Right forelimb (tissue), 1 donor: Measurements from ENCODE around the gene TIPRL.
"Not testable (repeated sequence)": the region's sequence is repeated elsewhere in the genome, so short reads cannot be mapped to it uniquely, and the experiment has no call there.

Experiments
- DNase-seq: peaks from one replicate; pipeline ENCODE4 v3.0.0-alpha.2; 2018

Gene TIPRL

DNA sequence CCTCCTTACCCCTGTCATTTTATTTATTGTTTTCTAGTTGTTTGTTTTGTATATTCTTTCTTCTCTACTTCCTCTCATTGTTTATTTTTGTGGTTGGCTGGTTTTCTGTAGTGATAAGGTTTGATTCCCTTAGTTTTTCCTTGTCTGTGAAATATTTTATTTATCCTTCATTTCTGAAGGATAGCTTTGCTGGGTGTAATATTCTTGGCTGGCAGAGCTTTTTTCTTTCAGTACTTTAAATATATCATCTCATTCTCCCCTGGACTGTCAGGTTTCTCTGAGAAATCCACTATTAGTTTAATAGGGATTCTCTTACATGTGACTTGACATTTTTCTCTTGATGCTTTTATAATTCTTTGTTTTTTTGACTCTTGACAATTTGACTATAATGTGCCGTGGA lies 18.8 kb upstream of the TIPRL start:
- DNase-seq: no peak

DNA sequence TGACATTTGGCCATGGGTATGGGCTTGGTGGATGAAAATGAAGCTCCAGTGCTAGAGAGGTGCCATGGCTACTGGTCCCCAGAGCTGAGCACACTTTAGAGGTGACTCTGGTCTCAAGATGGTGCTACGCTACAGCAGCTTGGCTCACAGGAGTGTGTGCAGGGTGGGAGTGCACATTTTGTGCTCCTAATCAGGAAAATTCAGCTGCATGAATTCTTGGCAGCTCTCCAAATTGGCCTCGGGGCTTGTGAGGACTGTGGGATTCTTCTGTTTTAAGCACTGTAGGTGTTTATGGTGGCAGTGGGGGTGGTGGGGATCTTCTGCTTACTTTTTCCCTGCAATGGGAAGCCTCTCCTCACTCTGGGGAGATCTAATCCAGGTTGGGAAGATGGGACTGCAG lies 17.3 kb upstream of the TIPRL start:
- DNase-seq: no peak

DNA sequence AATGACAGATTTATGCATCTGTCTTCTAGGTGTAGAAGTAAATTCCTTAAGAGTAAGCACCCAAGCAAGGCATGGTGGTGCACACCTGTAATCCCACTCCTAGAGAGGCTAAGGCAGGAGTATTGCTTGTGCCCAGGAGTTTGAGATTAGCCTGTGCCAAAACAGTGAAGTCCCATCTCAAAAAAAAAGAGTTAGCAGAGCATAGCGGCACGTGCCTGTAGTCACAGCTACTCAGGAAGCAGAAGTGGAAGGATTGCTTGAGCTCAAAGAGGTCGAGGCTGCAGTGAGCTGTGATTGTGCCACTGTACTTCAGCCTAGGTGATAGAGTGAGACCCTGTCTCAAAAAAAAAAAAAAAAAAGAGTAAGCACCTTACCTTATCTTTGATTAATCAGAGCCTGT lies 15.1 kb upstream of the TIPRL start:
- DNase-seq: no peak

DNA sequence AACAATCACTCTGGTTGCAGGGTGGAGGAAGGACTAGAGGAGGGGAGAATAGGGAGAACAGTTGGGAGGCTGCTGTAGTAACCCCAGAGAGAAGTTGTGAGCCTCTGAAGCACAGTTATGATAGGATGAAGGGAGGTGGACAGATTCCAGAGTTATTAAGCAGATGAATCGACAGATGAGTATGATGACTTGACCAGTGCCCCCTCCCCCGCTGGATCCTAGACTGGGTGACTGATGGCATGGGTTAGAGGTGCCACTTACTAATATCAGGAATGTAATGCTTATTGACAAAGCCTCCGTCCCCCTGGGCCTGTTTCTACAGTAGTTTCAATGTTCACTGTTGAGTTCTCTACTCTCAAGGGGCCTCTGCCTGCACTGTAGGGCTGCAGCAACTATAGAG lies 14.0 kb upstream of the TIPRL start:
- no peak for DNase-seq

DNA sequence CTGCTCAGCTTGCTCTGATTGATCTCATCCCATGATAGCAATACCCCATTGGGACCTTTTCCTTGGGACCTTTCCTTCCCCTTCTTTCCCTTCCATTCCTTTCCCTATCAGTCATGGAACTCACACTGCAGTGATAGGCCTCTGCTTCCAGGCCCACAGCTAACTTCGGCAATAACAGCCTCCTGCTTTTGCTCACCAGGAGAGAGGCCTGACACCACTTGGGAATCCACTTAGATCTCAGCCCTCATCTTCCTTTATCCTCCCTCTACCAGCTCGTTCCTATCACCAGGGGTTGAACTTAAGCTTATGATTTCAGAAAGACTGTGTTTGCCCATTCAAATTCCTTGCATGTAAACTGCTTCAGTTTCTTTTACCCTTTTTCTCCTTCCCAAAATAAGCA lies 11.0 kb upstream of the TIPRL start:
- DNase-seq: no peak

DNA sequence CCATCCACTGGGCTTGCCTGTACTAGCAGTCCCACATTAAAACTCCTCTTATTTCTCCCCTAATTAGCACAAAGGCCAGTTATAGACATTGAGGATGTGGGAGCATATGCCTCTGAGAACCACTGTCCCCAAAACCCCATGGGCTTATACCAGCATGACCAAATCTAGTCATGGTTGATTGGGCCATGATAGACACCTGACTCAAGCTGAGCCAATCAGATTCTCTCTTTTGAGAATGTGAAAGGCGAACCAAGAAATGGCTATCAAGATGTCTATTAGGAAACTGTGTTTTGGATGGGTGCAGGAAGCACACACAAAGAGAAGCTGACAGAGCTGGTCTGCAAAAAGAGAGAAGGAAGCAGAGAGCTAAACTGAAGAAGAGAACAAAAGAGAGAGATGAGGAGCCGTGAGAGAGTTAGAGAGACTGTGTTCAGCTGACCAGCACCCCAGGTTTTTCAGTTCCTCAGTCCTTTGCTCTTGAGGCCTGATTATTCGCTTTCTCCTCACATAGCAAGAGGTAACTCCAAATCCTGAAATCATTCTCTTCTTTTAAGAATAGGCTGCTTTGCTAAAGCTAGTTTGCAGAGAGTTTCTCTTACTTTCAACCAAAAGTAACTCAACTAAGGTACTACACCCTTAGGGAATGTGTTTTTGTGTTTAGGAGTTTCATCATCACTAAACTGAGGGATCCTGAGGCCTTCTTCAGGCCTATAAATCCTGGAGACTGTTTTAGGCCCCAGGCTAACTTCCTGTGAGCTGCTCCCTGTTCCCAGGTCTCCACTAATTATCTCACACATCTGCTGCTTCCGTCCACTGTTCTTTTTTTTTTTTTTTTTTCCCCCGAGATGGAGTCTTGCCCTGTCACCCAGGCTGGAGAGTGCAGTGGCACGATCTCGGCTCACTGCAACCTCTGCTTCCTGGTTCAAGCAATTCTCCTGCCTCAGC lies 7.9 kb upstream of the TIPRL start:
- no peak for DNase-seq

DNA sequence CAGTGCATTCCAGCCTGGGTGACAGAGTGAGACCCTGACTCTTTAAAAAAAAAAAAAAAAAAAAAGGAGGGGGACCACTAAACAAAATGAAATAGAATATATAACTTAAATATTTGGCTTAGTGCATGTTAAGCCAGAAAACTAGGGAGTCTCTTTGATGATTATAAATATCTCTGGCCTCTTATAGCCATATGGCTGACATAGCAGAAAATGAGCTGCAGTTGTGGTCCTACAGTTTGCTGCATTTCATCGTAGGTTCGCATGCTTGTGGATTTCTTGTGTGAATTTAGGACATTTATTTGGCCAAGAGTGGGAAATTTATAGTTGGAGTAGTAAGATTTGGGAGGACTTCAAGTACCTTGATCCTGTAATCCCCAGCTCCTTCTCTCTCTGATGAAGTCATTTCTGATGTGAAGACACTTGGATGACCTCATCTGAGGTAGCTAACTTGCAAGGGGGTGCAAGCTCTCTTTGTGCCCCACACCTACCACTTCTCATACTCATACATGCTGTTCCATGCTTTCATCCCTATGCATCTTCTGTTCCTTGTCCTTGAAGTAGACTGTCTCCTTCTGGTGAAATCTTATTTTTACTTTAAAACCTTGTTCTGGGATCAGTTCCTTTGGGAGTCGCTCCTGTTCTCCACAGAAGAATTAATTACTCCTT lies 6.4 kb upstream of the TIPRL start:
- DNase-seq: no peak

DNA sequence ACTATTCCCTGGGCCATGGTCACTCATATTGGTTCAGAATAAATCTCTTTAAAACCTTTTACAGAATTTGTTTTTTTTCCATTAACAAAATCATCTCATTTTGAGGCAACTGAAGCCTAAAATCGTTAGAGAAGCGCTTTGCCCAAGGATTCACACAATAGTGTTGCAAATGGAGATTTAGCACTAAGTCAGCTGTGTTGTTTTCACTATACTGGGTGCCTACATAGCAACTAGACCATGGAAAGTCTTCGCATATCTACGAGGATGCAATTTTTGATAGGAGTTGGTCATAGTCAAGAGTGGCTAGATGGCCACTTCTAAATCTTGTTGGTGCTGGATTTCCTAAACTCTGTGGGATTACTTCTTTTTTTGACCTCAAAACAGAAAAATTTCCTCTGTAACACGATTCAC lies 530 bp upstream of the TIPRL start:
- no peak for DNase-seq

DNA sequence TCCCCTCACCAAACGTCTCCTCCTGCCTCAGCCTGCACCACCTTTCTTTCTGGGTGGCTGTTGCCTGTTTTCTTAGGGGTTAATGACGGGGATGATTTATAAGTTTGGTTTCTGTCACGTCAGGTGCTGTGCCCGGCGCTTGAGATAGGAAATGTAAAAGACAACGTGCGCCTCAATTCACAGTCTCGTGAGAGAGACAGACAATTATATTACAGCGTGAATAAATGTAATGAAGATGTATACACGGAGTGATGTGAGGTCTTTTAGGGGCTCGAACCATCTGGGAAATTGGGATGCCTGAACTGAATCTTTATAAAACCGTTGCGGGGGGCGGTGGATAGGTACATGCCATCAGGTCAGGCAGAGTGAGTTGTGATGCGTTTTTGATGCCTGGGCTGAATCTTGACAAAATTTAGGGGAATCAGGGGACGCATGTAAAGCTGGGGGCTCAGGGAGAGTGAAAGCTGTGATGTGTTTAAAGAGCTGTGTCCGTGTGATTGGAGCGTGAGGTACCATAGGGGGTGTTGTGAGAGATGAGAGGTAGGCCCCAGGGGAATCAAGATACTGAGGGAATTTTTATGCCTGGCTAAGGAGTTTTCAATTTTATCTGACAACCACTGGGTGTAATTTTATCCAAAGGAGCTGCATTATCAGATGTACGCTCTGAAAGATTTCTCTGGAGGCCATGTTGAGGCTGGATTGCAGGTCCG lies 831 bp downstream of the TIPRL start:
- DNase-seq: no peak

DNA sequence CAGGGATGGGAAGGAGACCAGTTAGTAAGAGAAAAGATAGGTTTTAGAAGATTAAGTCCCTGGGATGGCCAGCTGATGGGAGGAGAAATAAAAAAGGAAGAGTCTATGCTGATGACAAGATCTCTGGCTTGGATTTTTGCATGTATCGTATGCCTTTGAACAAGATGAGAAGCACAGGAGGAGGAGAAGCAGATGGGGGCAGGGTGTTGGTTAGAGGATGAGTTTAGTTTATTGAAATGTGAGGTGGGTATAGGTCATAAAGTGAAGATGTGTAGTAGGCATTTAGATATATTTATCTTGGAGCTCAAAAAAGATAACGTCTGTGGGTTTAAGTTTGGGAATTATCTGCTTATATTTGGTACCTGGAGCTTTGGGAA lies 1.4 kb downstream of the TIPRL start:
- no peak for DNase-seq

DNA sequence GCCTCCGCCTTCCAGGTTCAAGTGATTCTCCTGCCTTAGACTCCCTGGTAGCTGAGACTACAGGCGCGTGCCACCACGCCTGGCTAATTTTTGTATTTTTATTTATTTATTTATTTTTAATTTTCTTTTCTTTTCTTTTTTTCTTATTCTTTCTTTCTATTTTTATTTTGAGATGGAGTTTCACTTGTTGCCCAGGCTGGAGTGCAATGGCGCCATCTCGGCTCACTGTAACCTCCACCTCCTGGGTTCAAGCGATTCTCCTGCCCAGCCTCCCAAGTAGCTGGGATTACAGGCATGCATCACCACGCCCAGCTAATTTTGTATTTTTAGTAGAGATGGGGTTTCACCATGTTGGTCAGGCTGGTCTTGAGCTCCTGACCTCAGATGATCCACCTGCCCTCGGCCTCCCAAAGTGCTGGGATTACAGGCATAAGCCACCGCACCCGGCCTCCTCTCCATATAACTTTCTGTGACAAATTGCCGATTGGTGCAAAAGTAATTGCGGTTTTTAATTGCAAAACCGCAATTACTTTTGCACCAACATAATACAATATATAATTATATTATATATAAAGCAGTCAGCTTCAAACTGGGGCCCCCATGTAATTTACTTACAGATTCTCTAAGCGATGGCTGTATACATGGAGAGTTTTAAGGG lies 2.4 kb downstream of the TIPRL start:
- not testable (repeated sequence) for DNase-seq

DNA sequence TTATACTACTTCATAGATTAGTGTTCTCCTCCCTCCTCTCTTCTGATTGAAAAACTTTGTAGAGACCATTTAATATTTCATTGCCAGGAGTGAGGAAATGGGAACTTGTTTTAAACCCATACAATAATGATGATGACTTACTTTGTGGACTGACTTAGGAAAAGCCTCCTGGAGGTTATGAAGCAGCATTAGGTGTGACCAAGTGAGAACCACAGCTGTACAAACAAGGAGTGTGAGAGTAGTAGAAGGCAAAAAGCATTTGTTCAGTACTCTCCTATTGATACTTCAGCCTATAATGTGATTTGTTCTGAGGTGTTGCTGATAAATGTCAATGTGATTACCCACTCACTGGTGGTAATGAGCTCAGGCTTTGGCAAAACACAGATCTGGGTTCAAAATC lies 8.4 kb downstream of the TIPRL start:
- DNase-seq: no peak

DNA sequence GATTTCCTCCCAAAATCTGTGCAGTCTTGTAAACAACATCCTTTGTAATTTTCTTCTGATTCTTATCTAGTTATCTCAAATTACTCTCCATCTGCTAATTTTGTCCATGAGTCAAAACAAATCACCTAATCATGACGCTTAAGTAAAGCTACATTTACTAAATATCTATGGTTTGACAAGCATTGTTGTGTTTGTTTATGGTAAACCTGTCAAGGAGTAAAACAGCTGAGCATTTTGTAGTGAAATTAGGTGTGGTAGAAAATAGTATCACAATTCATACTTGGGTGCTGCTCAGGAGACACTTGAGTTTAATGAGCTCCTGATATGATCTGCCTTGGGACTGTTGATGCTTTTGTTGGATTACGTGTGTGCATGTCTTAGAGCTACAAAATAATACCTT lies 11.6 kb downstream of the TIPRL start:
- no peak for DNase-seq

DNA sequence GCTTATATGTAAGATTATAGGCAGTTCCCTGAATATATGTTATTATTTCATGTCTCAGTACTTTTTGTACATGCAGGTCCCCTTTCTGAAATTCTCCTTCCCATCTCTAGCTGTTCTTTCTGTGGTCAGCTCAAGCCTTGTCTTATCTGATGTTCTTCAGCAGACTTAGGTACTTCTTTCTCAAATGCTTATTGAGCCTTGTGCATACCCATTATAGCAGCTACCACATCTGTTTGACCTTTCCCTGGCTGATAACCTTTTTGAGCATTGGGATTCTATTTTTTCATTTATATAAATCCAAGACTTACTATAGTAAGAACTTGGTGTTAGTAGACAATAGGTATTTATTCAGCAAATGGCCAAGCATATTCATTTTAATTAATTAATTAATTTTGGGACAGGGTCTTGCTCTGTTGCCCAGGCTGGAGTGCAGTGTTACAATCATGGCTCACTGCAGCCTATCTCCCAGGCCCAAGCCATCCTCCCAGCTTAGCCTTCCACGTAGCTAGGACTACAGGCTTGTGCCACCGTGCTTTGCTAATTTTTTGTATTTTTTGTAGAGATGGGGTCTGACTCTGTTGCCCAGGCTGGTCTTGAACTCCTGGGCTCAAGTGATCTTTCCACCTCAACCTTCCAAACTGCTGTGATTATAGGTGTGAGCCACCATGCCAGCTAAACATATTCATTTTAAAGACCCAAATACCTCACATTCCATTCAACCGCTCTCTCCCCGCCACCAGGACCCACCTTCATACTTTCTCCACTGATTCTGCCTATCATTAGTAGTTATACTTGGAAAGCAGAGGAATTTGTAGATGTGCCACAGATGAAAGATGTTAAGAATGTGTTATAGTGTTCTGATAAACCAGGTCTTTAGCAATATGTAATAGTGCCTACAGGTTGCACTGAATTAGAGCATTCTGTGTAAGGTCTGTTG lies 16.7 kb downstream of the TIPRL start:
- DNase-seq: no peak

DNA sequence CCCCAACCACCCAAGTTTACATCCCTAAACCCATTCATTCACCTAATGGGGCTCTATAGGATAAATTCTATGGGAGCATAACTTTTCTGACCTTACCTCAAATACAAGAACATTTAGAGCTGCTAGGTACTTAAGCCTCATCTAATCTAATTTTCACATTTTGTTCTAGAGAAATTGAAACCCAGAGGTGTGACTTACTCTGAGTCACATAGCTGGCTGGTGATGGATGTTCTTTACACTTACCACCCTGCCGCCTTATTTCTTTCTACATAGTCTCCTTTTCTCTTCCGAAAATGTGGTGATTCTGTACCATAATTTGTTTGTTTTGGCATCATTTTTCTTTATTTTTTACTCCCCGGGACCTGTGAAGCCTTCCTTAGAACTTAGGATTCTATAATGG lies 20.3 kb downstream of the TIPRL start:
- DNase-seq: no peak

DNA sequence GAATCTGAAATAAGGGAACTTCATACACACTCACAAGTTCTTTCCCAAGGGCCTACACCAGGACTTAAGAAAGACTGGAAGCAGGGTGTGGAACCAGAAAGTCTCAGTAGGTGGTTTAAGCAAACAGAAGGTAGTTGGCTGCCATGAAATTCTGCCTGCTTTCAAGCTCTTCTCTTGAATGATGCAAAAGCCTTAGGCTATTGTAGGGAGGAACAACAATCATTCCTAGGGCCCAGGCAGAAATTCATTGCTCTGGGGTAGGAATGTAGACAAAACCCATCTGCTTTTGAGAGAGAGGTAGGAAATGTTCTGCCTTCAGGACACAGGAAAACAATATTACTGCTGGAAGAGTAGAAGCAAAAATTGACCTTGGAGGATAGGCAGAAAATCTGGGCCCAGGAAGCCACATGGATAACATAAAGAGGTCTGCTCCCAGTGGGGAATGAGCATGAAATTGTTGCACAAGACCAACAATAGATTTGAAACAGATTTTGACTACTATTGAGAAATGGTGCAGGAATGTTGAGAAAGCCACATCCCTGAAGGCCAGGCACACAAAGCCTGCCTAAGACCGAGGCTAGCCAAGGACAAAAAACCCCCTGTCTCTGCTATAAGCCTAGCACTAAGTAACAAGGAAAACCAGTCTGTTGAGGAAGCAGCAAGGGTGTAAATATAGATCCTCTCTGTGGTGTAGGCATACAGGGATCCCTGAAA lies 24.3 kb downstream of the TIPRL start:
- no peak for DNase-seq

DNA sequence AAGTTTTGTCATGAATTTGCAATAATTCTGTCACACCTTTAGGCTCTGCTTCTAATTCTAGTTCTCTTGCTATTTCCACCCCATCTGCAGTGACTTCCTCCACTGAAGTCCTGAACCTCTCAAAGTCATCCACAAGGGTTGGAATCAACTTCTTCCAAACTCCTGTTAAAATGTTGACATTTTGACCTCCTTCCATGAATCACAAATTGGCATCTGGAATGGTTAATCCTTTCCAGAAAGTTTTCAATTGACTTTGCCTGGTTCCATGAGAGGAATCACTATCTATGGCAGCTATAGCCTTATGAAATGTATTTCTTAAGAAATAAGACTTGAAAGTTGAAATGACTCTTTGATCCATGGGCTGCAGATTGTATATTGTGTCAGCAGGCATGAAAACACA lies 27.3 kb downstream of the TIPRL start:
- no peak for DNase-seq

DNA sequence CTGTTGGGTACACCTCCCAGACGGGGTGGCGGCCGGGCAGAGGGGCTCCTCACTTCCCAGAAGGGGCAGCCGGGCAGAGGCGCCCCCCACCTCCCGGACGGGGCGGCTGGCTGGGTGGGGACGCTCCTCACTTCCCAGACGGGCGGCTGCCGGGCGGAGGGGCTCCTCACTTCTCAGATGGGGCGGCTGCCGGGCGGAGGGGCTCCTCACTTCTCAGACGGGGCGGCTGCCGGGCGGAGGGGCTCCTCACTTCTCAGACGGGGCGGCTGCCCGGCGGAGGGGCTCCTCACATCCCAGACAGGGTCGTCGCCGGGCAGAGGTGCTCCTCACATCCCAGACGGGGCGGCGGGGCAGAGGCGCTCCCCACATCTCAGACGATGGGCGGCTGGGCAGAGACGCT lies 28.9 kb downstream of the TIPRL start:
- not testable (repeated sequence) for DNase-seq

DNA sequence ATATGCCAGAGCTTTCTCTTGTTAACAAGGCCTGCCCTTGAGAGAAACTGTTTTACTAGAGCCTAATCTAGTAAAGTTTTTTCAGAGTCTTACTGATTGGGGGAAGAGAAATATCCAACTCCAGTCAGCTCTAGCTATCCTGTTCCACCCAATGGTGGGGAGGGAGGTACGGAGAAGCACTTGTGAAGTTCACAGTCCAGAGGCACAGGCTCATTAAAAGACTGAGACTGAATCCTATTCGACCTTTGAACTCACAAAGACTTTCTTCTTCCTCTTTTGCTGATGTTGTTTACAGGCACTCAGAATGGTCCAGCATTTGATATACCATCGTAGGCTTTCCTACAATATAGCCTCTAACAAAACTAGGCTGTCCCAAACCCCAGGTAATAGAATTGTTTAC lies 31.6 kb downstream of the TIPRL start:
- DNase-seq: no peak

DNA sequence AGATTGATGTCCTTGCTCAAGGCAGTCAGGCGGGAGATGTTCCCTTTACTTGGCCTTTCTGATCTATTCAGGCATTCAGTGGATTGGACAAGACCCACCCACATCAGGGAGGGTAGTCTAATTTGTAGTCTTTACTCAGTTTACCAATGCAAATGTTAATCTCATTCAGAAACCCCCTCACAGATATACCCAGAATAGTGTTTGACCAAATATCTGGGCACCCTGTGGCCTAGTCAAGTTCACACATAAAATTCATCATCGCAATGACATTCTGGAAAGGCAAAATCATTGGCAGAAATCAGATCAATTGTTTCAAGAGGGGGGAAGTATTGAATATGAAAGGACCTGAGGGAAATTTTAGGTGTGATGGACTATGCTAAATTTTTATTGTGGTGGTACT lies 34.6 kb downstream of the TIPRL start:
- DNase-seq: no peak

DNA sequence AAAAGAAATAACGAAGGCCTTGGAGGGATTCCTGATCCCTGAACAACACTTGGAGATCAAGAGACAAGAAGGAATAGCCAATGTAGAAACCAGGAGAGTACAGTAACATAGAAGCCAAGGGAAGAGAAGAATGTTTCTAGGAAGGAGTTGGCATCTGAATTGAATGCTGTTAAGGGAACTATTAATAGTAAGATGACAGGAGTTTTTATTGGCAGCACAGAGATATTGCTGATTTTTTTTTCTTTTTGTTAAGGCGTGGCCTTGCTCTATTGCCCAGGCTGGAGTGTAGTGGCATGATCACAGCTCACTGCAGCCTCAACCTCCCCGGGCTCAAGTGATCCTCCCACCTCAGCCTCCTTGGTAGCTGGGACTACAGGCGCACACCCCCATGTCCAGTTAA lies 37.4 kb downstream of the TIPRL start:
- DNase-seq: no peak

DNA sequence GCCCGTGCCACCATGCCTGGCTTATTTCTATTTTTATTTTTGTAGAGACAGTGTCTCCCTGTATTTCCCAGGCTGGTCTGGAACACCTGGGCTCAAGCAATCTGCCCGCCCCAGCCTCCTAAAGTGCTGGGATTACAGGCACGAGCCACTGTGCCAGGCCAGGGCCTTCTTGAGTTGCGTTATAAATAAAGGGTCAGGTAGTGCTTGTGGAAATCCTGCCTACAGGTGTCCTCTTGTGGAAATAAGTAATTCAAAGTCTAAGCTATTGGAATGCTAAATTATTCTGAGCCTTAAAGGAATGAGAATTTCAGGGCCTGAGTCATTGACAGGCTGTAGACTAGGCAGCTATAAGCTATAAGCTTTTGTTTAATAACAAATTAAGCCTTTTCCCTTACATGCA lies 38.9 kb downstream of the TIPRL start:
- DNase-seq: no peak
